Measurements from ENCODE around the gene RIC8A. TPM values are rescaled to one million over a fixed set of nuclear protein-coding genes. Genes with fewer than 3 reads are reported as not detected.

The RIC8A gene
- total and polyA plus RNA-seq, 2 of the 13 experiments (the other 11 are each of a cell fraction or from before 2014, with no cell fraction given), result 62.1 to 63.8 TPM

DNA sequence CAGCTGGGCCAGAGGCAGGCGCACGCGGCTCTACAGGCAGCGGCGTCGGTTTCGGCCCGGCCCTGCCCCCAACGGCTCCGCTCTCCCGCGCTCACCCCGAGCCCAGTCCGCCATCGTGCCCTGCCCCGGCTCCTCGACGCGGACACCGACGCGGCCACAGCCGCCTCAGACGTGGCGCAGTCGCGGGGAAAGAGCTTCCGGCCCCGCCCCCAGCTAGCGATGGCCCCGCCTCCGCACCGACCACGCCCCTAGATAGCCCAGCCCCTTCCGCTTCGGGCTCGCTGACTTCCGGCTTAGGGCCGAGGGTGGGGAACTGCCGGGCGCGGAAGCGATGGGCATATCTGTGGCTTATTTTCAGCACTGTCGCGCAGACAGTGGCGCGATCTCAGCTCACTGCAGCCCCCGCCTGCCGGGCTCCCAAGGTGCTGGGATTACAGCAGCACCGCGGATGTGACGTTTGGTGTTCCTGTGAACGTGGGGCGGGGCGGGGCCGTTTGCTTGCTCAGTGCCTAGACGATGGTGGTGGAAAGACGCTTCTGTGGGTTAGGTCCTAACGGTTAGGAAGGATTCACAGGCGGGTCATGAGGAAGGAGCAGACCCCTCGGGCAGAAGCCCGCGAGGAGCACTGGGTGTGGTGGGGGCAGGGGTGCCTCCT is at the start of gene RIC8A, which contains the start of gene BET1L (continued):
- no peak for TF ChIP-seq HNF4G (IDR thresholded peaks at IDR 0.05; ENCODE audit: borderline replicate concordance, low read depth, low read length)
- no peak for TF ChIP-seq HNF4G (CRISPR knock-in tag; IDR thresholded peaks at IDR 0.05; ENCODE audit: borderline replicate concordance, low read depth)
- no peak for TF ChIP-seq ZSCAN22 (CRISPR knock-in tag; IDR thresholded peaks at IDR 0.05)
- TF ChIP-seq, protein P1, sequence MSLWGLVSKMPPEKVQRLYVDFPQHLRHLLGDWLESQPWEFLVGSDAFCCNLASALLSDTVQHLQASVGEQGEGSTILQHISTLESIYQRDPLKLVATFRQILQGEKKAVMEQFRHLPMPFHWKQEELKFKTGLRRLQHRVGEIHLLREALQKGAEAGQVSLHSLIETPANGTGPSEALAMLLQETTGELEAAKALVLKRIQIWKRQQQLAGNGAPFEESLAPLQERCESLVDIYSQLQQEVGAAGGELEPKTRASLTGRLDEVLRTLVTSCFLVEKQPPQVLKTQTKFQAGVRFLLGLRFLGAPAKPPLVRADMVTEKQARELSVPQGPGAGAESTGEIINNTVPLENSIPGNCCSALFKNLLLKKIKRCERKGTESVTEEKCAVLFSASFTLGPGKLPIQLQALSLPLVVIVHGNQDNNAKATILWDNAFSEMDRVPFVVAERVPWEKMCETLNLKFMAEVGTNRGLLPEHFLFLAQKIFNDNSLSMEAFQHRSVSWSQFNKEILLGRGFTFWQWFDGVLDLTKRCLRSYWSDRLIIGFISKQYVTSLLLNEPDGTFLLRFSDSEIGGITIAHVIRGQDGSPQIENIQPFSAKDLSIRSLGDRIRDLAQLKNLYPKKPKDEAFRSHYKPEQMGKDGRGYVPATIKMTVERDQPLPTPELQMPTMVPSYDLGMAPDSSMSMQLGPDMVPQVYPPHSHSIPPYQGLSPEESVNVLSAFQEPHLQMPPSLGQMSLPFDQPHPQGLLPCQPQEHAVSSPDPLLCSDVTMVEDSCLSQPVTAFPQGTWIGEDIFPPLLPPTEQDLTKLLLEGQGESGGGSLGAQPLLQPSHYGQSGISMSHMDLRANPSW (CRISPR knock-in tag; IDR thresholded peaks at IDR 0.05; ENCODE audit: borderline replicate concordance), result no peak
- no peak for TF ChIP-seq ASH2L (IDR thresholded peaks at IDR 0.05; ENCODE audit: insufficient read length, low read depth, low read length)
- no peak; the same call in 1 of the 2 replicates for TF ChIP-seq CHD2 (IDR thresholded peaks at IDR 0.05; ENCODE audit: low read depth, low read length)
- TF ChIP-seq ELF1 (CRISPR knock-in tag; IDR thresholded peaks at IDR 0.05), result peak; percentile 96
- TF ChIP-seq, protein P2, sequence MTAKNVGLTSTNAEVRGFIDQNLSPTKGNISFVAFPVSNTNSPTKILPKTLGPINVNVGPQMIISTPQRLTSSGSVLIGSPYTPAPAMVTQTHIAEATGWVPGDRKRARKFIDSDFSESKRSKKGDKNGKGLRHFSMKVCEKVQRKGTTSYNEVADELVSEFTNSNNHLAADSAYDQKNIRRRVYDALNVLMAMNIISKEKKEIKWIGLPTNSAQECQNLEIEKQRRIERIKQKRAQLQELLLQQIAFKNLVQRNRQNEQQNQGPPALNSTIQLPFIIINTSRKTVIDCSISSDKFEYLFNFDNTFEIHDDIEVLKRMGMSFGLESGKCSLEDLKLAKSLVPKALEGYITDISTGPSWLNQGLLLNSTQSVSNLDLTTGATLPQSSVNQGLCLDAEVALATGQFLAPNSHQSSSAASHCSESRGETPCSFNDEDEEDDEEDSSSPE (CRISPR knock-in tag; IDR thresholded peaks at IDR 0.05), result peak; percentile 50; the same call in 1 of the 2 replicates
- TF ChIP-seq, protein P3, sequence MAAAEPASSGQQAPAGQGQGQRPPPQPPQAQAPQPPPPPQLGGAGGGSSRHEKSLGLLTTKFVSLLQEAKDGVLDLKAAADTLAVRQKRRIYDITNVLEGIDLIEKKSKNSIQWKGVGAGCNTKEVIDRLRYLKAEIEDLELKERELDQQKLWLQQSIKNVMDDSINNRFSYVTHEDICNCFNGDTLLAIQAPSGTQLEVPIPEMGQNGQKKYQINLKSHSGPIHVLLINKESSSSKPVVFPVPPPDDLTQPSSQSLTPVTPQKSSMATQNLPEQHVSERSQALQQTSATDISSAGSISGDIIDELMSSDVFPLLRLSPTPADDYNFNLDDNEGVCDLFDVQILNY (CRISPR knock-in tag; conservative IDR thresholded peaks at IDR 0.05), result 0 out of 2 replicates have a peak, but pooled peaks have one; percentile 30
- TF ChIP-seq ZNF749 (CRISPR knock-in tag; IDR thresholded peaks at IDR 0.05; ENCODE audit: borderline replicate concordance), result no peak
- no peak for TF ChIP-seq HOXA7 (CRISPR knock-in tag; IDR thresholded peaks at IDR 0.05)
- TF ChIP-seq ZNF224 (CRISPR knock-in tag; IDR thresholded peaks at IDR 0.05), result no peak; the same call in 1 of the 2 replicates
- TF ChIP-seq, protein P4, sequence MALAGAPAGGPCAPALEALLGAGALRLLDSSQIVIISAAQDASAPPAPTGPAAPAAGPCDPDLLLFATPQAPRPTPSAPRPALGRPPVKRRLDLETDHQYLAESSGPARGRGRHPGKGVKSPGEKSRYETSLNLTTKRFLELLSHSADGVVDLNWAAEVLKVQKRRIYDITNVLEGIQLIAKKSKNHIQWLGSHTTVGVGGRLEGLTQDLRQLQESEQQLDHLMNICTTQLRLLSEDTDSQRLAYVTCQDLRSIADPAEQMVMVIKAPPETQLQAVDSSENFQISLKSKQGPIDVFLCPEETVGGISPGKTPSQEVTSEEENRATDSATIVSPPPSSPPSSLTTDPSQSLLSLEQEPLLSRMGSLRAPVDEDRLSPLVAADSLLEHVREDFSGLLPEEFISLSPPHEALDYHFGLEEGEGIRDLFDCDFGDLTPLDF (CRISPR knock-in tag; IDR thresholded peaks at IDR 0.05), result peak; percentile 82
- no peak for TF ChIP-seq ZNF432 (CRISPR knock-in tag; IDR thresholded peaks at IDR 0.05; ENCODE audit: borderline replicate concordance)
- TF ChIP-seq, protein P5, sequence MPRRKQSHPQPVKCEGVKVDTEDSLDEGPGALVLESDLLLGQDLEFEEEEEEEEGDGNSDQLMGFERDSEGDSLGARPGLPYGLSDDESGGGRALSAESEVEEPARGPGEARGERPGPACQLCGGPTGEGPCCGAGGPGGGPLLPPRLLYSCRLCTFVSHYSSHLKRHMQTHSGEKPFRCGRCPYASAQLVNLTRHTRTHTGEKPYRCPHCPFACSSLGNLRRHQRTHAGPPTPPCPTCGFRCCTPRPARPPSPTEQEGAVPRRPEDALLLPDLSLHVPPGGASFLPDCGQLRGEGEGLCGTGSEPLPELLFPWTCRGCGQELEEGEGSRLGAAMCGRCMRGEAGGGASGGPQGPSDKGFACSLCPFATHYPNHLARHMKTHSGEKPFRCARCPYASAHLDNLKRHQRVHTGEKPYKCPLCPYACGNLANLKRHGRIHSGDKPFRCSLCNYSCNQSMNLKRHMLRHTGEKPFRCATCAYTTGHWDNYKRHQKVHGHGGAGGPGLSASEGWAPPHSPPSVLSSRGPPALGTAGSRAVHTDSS (CRISPR knock-in tag; conservative IDR thresholded peaks at IDR 0.05), result no peak
- TF ChIP-seq, protein P6, sequence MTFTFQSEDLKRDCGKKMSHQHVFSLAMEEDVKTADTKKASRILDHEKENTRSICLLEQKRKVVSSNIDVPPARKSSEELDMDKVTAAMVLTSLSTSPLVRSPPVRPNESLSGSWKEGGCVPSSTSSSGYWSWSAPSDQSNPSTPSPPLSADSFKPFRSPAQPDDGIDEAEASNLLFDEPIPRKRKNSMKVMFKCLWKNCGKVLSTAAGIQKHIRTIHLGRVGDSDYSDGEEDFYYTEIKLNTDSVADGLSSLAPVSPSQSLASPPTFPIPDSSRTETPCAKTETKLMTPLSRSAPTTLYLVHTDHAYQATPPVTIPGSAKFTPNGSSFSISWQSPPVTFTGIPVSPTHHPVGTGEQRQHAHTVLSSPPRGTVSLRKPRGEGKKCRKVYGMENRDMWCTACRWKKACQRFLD (CRISPR knock-in tag; IDR thresholded peaks at IDR 0.05; ENCODE audit: borderline replicate concordance), result peak; percentile 87; the same call in 1 of the 2 replicates
- peak; percentile 82; the same call in 1 of the 2 replicates for TF ChIP-seq MYC (CRISPR knock-in tag; IDR thresholded peaks at IDR 0.05; ENCODE audit: borderline replicate concordance)
- TF ChIP-seq ZFP62 (CRISPR knock-in tag; IDR thresholded peaks at IDR 0.05), result no peak
